Dedifferentiated amniotic fluid mesenchymal stem cell (primary cell): ENCODE measurements around the gene DKK1.

Experiments used
- DNase-seq: peaks from one replicate; pipeline ENCODE4 v3.0.0-alpha.2; 2016; ENCODE audit errors: extremely low spot score

The DKK1 gene

GRCh38 chr10:52313933-52314821 is at the start of gene DKK1:
Gene DKK1 (plus strand): TSS chr10:52314281. CDS start chr10:52314435, 154 bp downstream.
- peak; percentile 70 for DNase-seq

GRCh38 chr10:52265131-52265926 is 48.8 kb upstream of the DKK1 start:
- DNase-seq, result no peak

GRCh38 chr10:52266858-52267257 is 47.2 kb upstream of the DKK1 start:
- DNase-seq, result no peak

- DNase-seq, result no peak
These were observed 45.3 kb upstream of the DKK1 start for GRCh38 chr10:52268790-52269189.

- DNase-seq, result no peak
These were observed 44.8 kb upstream of the DKK1 start for GRCh38 chr10:52269233-52269632.

GRCh38 chr10:52276163-52276562 is 37.9 kb upstream of the DKK1 start:
- no peak for DNase-seq

- no peak for DNase-seq
These were observed 37.1 kb upstream of the DKK1 start for GRCh38 chr10:52276986-52277385.

GRCh38 chr10:52279546-52279945 is 34.5 kb upstream of the DKK1 start:
- no peak for DNase-seq

GRCh38 chr10:52280051-52280450 is 34.0 kb upstream of the DKK1 start:
- peak; percentile 77 for DNase-seq

GRCh38 chr10:52283174-52283573 is 30.9 kb upstream of the DKK1 start:
- DNase-seq, result no peak

- no peak for DNase-seq
These were observed 29.6 kb upstream of the DKK1 start for GRCh38 chr10:52284416-52285013.

- no peak for DNase-seq
These were observed 26.2 kb upstream of the DKK1 start for GRCh38 chr10:52287866-52288265.

- DNase-seq, result no peak
These were observed 16.3 kb upstream of the DKK1 start for GRCh38 chr10:52297747-52298146.

GRCh38 chr10:52300599-52301277 is 13.3 kb upstream of the DKK1 start:
- no peak for DNase-seq

- DNase-seq, result peak; percentile 63
These were observed 5.6 kb upstream of the DKK1 start for GRCh38 chr10:52308251-52309031.

- no peak for DNase-seq
These were observed 1.2 kb upstream of the DKK1 start for GRCh38 chr10:52312942-52313255.

- DNase-seq, result no peak
These were observed 687 bp upstream of the DKK1 start for GRCh38 chr10:52313256-52313932.

- DNase-seq, result no peak
These were observed 906 bp downstream of the DKK1 start for GRCh38 chr10:52314822-52315552.

- no peak for DNase-seq
These were observed 1.9 kb downstream of the DKK1 start for GRCh38 chr10:52316001-52316400.

GRCh38 chr10:52316500-52316899 is 2.4 kb downstream of the DKK1 start:
- no peak for DNase-seq
